Measurements from ENCODE around the gene FBXW5. TPM values are rescaled to one million over a fixed set of nuclear protein-coding genes. Genes with fewer than 3 reads are reported as not detected.

FBXW5 gene
- total RNA-seq, 1 donor from 2014 or later = 100.0 TPM

- peaks cover 15% of the 10 kb centered on the region for H3K36me3 Mint-ChIP-seq (ENCODE audit: low read depth, unreplicated experiment)
- no peak for DNase-seq (ENCODE audit: low spot score)
- peaks cover 8% of the 10 kb centered on the region for H3K27me3 Mint-ChIP-seq (ENCODE audit: unreplicated experiment)
- TF ChIP-seq, protein P1, sequence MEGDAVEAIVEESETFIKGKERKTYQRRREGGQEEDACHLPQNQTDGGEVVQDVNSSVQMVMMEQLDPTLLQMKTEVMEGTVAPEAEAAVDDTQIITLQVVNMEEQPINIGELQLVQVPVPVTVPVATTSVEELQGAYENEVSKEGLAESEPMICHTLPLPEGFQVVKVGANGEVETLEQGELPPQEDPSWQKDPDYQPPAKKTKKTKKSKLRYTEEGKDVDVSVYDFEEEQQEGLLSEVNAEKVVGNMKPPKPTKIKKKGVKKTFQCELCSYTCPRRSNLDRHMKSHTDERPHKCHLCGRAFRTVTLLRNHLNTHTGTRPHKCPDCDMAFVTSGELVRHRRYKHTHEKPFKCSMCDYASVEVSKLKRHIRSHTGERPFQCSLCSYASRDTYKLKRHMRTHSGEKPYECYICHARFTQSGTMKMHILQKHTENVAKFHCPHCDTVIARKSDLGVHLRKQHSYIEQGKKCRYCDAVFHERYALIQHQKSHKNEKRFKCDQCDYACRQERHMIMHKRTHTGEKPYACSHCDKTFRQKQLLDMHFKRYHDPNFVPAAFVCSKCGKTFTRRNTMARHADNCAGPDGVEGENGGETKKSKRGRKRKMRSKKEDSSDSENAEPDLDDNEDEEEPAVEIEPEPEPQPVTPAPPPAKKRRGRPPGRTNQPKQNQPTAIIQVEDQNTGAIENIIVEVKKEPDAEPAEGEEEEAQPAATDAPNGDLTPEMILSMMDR (IDR thresholded peaks at IDR 0.05; ENCODE audit: unreplicated experiment) = no peak
- H3K4me3 Mint-ChIP-seq (ENCODE audit: unreplicated experiment) = no peak overlapping the region
- H3K9me3 Mint-ChIP-seq (ENCODE audit: unreplicated experiment) = no peaks in the 10 kb centered on the region
- no peaks in the 10 kb centered on the region for H3K4me1 Mint-ChIP-seq (ENCODE audit: unreplicated experiment)
- no peak overlapping the region for H3K27ac Mint-ChIP-seq (ENCODE audit: unreplicated experiment)
Observed at GRCh38 chr9:136921307-136921706, 23.2 kb downstream of the FBXW5 start.

GRCh38 chr9:136920734-136921231 lies 23.8 kb downstream of the FBXW5 start:
- TF ChIP-seq, protein P1 (IDR thresholded peaks at IDR 0.05; ENCODE audit: unreplicated experiment) = no peak
- Mint-ChIP-seq H3K4me3 (ENCODE audit: unreplicated experiment) (no peak overlapping the region), H3K27ac (ENCODE audit: unreplicated experiment) (no peak overlapping the region), H3K9me3 (ENCODE audit: unreplicated experiment) (no peaks in the 10 kb centered on the region), H3K27me3 (ENCODE audit: unreplicated experiment) (peaks cover 8% of the 10 kb centered on the region), H3K4me1 (ENCODE audit: unreplicated experiment) (no peaks in the 10 kb centered on the region), H3K36me3 (ENCODE audit: low read depth, unreplicated experiment) (peaks cover 20% of the 10 kb centered on the region)
- no peak for DNase-seq (ENCODE audit: low spot score)

GRCh38 chr9:136920069-136920468 lies 24.5 kb downstream of the FBXW5 start:
- TF ChIP-seq, protein P1 (IDR thresholded peaks at IDR 0.05; ENCODE audit: unreplicated experiment) = no peak
- Mint-ChIP-seq H3K9me3 (ENCODE audit: unreplicated experiment) (no peaks in the 10 kb centered on the region), H3K36me3 (ENCODE audit: low read depth, unreplicated experiment) (peaks cover 18% of the 10 kb centered on the region), H3K27ac (ENCODE audit: unreplicated experiment) (no peak overlapping the region), H3K27me3 (ENCODE audit: unreplicated experiment) (peaks cover 9% of the 10 kb centered on the region), H3K4me1 (ENCODE audit: unreplicated experiment) (no peaks in the 10 kb centered on the region), H3K4me3 (ENCODE audit: unreplicated experiment) (peak overlapping the region; percentile 25)
- no peak for DNase-seq (ENCODE audit: low spot score)

DNA sequence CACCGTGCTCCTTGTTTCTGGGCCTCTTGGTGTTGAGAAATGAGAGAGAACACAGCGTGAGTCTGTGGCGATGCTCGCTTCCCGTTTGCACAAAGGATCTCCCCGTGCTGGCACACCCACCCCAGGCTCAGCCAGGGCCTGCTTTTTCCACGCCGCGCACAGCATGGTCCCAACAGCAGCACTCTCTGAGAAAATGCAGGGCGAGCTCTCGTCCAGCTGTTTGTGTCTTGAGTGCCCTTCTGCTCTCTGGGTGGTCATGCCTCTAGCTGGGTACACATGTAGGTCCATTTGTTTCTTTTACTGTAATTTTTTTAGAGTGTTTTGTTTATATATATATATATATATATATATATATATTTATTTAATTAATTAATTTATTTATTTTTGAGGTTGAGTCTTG lies 26.6 kb downstream of the FBXW5 start:
- Mint-ChIP-seq H3K9me3 (ENCODE audit: unreplicated experiment) (no peaks in the 10 kb centered on the region), H3K27me3 (ENCODE audit: unreplicated experiment) (peaks cover 11% of the 10 kb centered on the region), H3K4me1 (ENCODE audit: unreplicated experiment) (no peaks in the 10 kb centered on the region), H3K4me3 (ENCODE audit: unreplicated experiment) (no peak overlapping the region), H3K27ac (ENCODE audit: unreplicated experiment) (no peak overlapping the region), H3K36me3 (ENCODE audit: low read depth, unreplicated experiment) (peaks cover 19% of the 10 kb centered on the region)
- DNase-seq (ENCODE audit: low spot score) = no peak
- TF ChIP-seq, protein P1 (IDR thresholded peaks at IDR 0.05; ENCODE audit: unreplicated experiment) = no peak

GRCh38 chr9:136916330-136917184 lies 28.0 kb downstream of the FBXW5 start:
- Mint-ChIP-seq H3K27me3 (ENCODE audit: unreplicated experiment) (peaks cover 11% of the 10 kb centered on the region), H3K4me3 (ENCODE audit: unreplicated experiment) (peak overlapping the region; percentile 44), H3K4me1 (ENCODE audit: unreplicated experiment) (no peaks in the 10 kb centered on the region), H3K27ac (ENCODE audit: unreplicated experiment) (no peak overlapping the region), H3K9me3 (ENCODE audit: unreplicated experiment) (no peaks in the 10 kb centered on the region), H3K36me3 (ENCODE audit: low read depth, unreplicated experiment) (peaks cover 19% of the 10 kb centered on the region)
- no peak for DNase-seq (ENCODE audit: low spot score)
- TF ChIP-seq, protein P1 (IDR thresholded peaks at IDR 0.05; ENCODE audit: unreplicated experiment) = no peak
